HG03095 (cell line): Measurements from ENCODE around the gene TTC36.
"Not testable (repeated sequence)": the region's sequence is repeated elsewhere in the genome, so short reads cannot be mapped to it uniquely, and the experiment has no call there.

Experiments used
- ATAC-seq: cut with Tn5 transposase; IDR thresholded peaks from one replicate; pipeline ENCODE4 v1.9.1; 2021; ENCODE audit warnings: moderate library complexity; ENCODE audit not compliant: unreplicated experiment

TTC36 gene

DNA sequence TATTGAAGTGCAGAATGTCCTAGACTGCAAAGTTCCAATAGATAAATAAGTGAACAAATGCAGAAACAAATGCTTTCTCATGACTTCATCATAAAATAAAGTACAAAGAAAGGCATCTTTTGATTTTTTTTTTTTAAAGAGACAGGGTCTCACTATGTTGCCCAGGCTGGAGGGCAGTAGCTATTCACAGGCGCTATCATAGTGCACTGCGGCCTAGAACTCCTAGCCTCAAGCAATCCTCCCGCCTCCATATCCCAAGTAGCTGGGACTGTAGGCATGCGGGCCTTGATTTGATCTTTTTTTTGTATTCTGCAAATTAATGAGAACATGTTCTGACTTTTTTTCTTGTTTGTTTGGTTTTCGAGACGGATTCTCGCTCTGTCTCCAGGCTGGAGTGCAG lies 47.4 kb downstream of the TTC36 start:
- ATAC-seq: no peak

DNA sequence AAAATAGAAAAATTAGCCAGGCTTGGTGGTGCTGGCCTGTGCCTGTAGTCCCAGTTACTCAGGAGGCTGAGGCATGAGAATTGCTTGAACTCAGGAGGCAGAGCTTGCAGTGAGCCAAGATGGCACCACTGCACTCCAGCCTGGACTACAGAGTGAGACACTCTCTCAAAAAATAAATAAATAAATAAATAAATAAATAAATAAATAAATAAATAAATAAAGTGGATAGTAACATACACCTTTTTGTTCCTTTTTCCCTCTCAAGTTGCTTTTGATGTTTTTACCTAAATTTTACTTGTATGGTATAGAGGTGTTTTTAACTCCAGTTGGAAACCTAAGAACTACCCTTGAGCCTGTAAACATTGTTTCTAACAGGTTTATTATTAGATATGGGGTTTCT lies 50.7 kb downstream of the TTC36 start:
- not testable (repeated sequence) for ATAC-seq
